SK-N-MC (cell line): Measurements from ENCODE around the gene COL6A2.

ENCODE experiments used
- EZH2 ChIP-seq: fragments of 200-600 bp; sonication (generic); IDR thresholded peaks from one replicate; pipeline ENCODE4 v1.6.1; 2017; ENCODE audit warnings: antibody characterized with exemption
- POLR2AphosphoS5 ChIP-seq: IDR thresholded peaks from 2 replicates; pipeline ENCODE4 v1.6.1; 2012; ENCODE audit warnings: mild to moderate bottlenecking, low read depth, low read length, borderline replicate concordance

GRCh38 chr21:46116189-46116775 is 18.4 kb downstream of the COL6A2 start:
- TF ChIP-seq EZH2, result no peak
- no peak for TF ChIP-seq POLR2AphosphoS5
